ENCODE results near the gene UBC.

The UBC gene

GRCh38 chr12:124863416-124864325, 50.8 kb downstream of the UBC start, which contains the start of gene SCARB1:
SCARB1 (minus strand) TSS chr12:124863864; CDS start chr12:124863720, 144 bp downstream.
- DNase-seq, result peak; percentile 61 to 85 (median 63)

- DNase-seq, result peak in 1 of 5 experiments; percentile 54
Observed at GRCh38 chr12:124862768-124863415, 51.6 kb downstream of the UBC start.

- DNase-seq, result peak in 1 of 5 experiments; percentile 44
Observed at GRCh38 chr12:124861898-124862676, 52.4 kb downstream of the UBC start.

All from T-helper 2 cell (primary cell).